H9 (cell line): Measurements from ENCODE around the gene SDC4. TPM values are rescaled to one million over a fixed set of nuclear protein-coding genes. Genes with fewer than 3 reads are reported as not detected.
A peak's percentile ranks its signal among the peaks of the same experiment; 100 is the strongest.

Experiments
- DNase-seq: peaks from one replicate; pipeline ENCODE4 v3.0.0-alpha.2; 2017
- H2AFZ ChIP-seq: one replicate; pipeline ENCODE4 v1.6.1; 2013; ENCODE audit warnings: mild to moderate bottlenecking, low read length, control low read depth, moderate library complexity
- H2AK5ac ChIP-seq: 2 replicates; pipeline ENCODE4 v1.6.1; 2013; ENCODE audit warnings: low read length, control low read depth, mixed read lengths; ENCODE audit not compliant: insufficient read length
- H2BK120ac ChIP-seq: one replicate; pipeline ENCODE4 v1.6.1; 2013; ENCODE audit warnings: low read depth, mild to moderate bottlenecking, low read length, control low read depth, inconsistent platforms; ENCODE audit not compliant: poor library complexity, severe bottlenecking
- H2BK12ac ChIP-seq: 2 replicates; pipeline ENCODE4 v1.6.1; 2013; ENCODE audit warnings: low read length, control low read depth, mixed read lengths, low read depth; ENCODE audit not compliant: insufficient read length
- H2BK15ac ChIP-seq: 2 replicates; pipeline ENCODE4 v1.6.1; 2013; ENCODE audit warnings: low read depth, low read length, control low read depth
- H2BK20ac ChIP-seq: one replicate; pipeline ENCODE4 v1.6.1; 2013; ENCODE audit warnings: low read depth, mild to moderate bottlenecking, low read length, control low read depth, inconsistent platforms; ENCODE audit not compliant: poor library complexity, severe bottlenecking
- H2BK5ac ChIP-seq: 2 replicates; pipeline ENCODE4 v1.6.1; 2013; ENCODE audit warnings: low read length, control low read depth, mixed read lengths; ENCODE audit not compliant: insufficient read length
- H3K14ac ChIP-seq: 2 replicates; pipeline ENCODE4 v1.6.1; 2013; ENCODE audit warnings: low read length, control low read depth; ENCODE audit not compliant: insufficient read depth
- H3K18ac ChIP-seq: 2 replicates; pipeline ENCODE4 v1.6.1; 2013; ENCODE audit warnings: low read depth, mild to moderate bottlenecking, mixed read lengths, low read length, control low read depth; ENCODE audit not compliant: insufficient read length
- H3K23ac ChIP-seq: 2 replicates; pipeline ENCODE4 v1.6.1; 2013; ENCODE audit warnings: low read length, control low read depth, mixed read lengths, low read depth; ENCODE audit not compliant: insufficient read length
- H3K23me2 ChIP-seq: 2 replicates; pipeline ENCODE4 v1.6.1; 2013; ENCODE audit warnings: low read depth, mild to moderate bottlenecking, mixed read lengths, low read length, control low read depth; ENCODE audit not compliant: insufficient read length, poor library complexity, severe bottlenecking
- H3K27ac ChIP-seq: 2 replicates; pipeline ENCODE4 v1.5.1; 2013; ENCODE audit warnings: low read length, control low read depth, mixed read lengths, low read depth; ENCODE audit not compliant: insufficient read length
- H3K27me3 ChIP-seq: 2 replicates; pipeline ENCODE4 v1.6.1; 2013; ENCODE audit warnings: low read length, control low read depth, inconsistent platforms; ENCODE audit not compliant: insufficient read depth
- H3K4ac ChIP-seq: 2 replicates; pipeline ENCODE4 v1.6.1; 2013; ENCODE audit warnings: low read depth, mild to moderate bottlenecking, control low read depth, inconsistent platforms, low read length, moderate library complexity
- H3K4me1 ChIP-seq: 2 replicates; pipeline ENCODE4 v1.6.1; 2013; ENCODE audit warnings: low read length, control low read depth, inconsistent platforms; ENCODE audit not compliant: insufficient read depth
- H3K4me2 ChIP-seq: 2 replicates; pipeline ENCODE4 v1.6.1; 2013; ENCODE audit warnings: low read length, control low read depth, mixed read lengths; ENCODE audit not compliant: insufficient read length, insufficient read depth
- H3K56ac ChIP-seq: 2 replicates; pipeline ENCODE4 v1.6.1; 2013; ENCODE audit warnings: low read depth, mild to moderate bottlenecking, mixed read lengths, low read length, control low read depth; ENCODE audit not compliant: insufficient read length
- H3K79me1 ChIP-seq: 2 replicates; pipeline ENCODE4 v1.6.1; 2013; ENCODE audit warnings: low read depth, mild to moderate bottlenecking, moderate library complexity, low read length, control low read depth, inconsistent platforms; ENCODE audit not compliant: insufficient read depth, poor library complexity, severe bottlenecking
- H3K79me2 ChIP-seq: 2 replicates; pipeline ENCODE4 v1.6.1; 2013; ENCODE audit warnings: low read length, control low read depth, inconsistent platforms; ENCODE audit not compliant: insufficient read depth
- H3K9ac ChIP-seq: 2 replicates; pipeline ENCODE4 v1.6.1; 2013; ENCODE audit warnings: low read length, control low read depth, mixed read lengths; ENCODE audit not compliant: insufficient read length; ENCODE audit errors: extremely low read depth
- H3K9me3 ChIP-seq: one replicate; pipeline ENCODE4 v1.6.1; 2013; ENCODE audit warnings: low read depth, low read length, inconsistent platforms; ENCODE audit not compliant: control insufficient read depth
- H3T11ph ChIP-seq: one replicate; pipeline ENCODE4 v1.6.1; 2013; ENCODE audit warnings: mild to moderate bottlenecking, low read length, control low read depth, inconsistent platforms
- H4K20me1 ChIP-seq: one replicate; pipeline ENCODE4 v1.6.1; 2013; ENCODE audit not compliant: control insufficient read depth, insufficient read length, insufficient read depth
- H4K5ac ChIP-seq: 2 replicates; pipeline ENCODE4 v1.6.1; 2013; ENCODE audit warnings: low read depth, mild to moderate bottlenecking, mixed read lengths, low read length, control low read depth; ENCODE audit not compliant: insufficient read length
- H4K8ac ChIP-seq: replicated peaks from 2 replicates; pipeline ENCODE4 v1.6.1; 2013; ENCODE audit warnings: low read length, control low read depth, mixed read lengths, low read depth; ENCODE audit not compliant: insufficient read length
- H4K91ac ChIP-seq: 2 replicates; pipeline ENCODE4 v1.6.1; 2013; ENCODE audit warnings: low read depth, mild to moderate bottlenecking, moderate library complexity, mixed read lengths, low read length, control low read depth; ENCODE audit not compliant: insufficient read length
- H3K27ac Mint-ChIP-seq, 3 experiments: 2 replicates in 2 of 3; 3 replicates in 1 of 3; pipeline ENCODE4 v1.8.0; 2020 to 2021; ENCODE audit warnings: mixed read lengths in 3 of 3, mild to moderate bottlenecking in 1 of 3, moderate library complexity in 1 of 3
- H3K27me3 Mint-ChIP-seq: 2 replicates; pipeline ENCODE4 v1.8.0; 2021; ENCODE audit warnings: low read depth, mild to moderate bottlenecking, moderate library complexity, mixed read lengths
- H3K36me3 Mint-ChIP-seq, 3 experiments: 2 replicates in 2 of 3; 3 replicates in 1 of 3; pipeline ENCODE4 v1.8.0; 2020 to 2021; ENCODE audit warnings: low read depth in 3 of 3, mixed read lengths in 3 of 3; ENCODE audit not compliant: insufficient read depth in 1 of 3
- H3K4me1 Mint-ChIP-seq, 2 experiments: 2 replicates each; pipeline ENCODE4 v1.8.0; 2020; ENCODE audit warnings: mixed read lengths in 2 of 2
- H3K4me3 Mint-ChIP-seq, 2 experiments: 2 replicates in 1 of 2; 3 replicates in 1 of 2; pipeline ENCODE4 v1.8.0; 2020 to 2021; ENCODE audit warnings: mild to moderate bottlenecking in 2 of 2, mixed read lengths in 2 of 2, moderate library complexity in 1 of 2
- H3K9me3 Mint-ChIP-seq, 2 experiments: 2 replicates in 1 of 2; 3 replicates in 1 of 2; pipeline ENCODE4 v1.8.0; 2020; ENCODE audit warnings: mild to moderate bottlenecking in 2 of 2, mixed read lengths in 2 of 2, moderate library complexity in 1 of 2
- CTCF ChIP-seq: fragments of 200-600 bp; sonication (generic); conservative IDR thresholded peaks from 3 replicates; pipeline ENCODE4 v1.8.0; 2021; ENCODE audit warnings: antibody characterized with exemption, mild to moderate bottlenecking
- WGBS: extraction: QIAGEN DNeasy Blood & Tissue Kit; methylation state at CpG from one replicate; pipeline ENCODE4 v1.1.7; 2013; ENCODE audit warnings: missing lambda C conversion rate, low lambda C conversion rate, mixed read lengths; ENCODE audit not compliant: insufficient read length; ENCODE audit errors: extremely low coverage; 5-methylcytosine and 5-hydroxymethylcytosine counted together
- total RNA-seq: library from RNA; stranded (reverse); gene quantifications from 2 replicates; pipeline ENCODE4 v1.2.1, GENCODE V29; 2021

Gene SDC4
- total RNA-seq, 1 experiment from 2014 or later: 50.7 TPM

- Histone ChIP-seq H3K4me2 (peak overlapping the region; percentile 53), H3T11ph (no peak overlapping the region), H3K56ac (no peak overlapping the region), H3K14ac (no peak overlapping the region), H4K5ac (no peak overlapping the region), H3K79me2 (peaks cover 3% of the 10 kb centered on the region; the same call in 1 of the 2 replicates), H2AFZ (no peak overlapping the region), H3K27me3 (no peaks in the 10 kb centered on the region), H2AK5ac (no peak overlapping the region), H3K4ac (no peak overlapping the region), H2BK15ac (no peak overlapping the region), H2BK20ac (no peak overlapping the region), H3K4me1 (peaks cover 36% of the 10 kb centered on the region; the same call in 1 of the 2 replicates), H3K18ac (no peak overlapping the region), H3K23me2 (peaks cover 11% of the 10 kb centered on the region), H3K27ac (no peak overlapping the region), H2BK12ac (no peak overlapping the region), H3K9me3 (no peaks in the 10 kb centered on the region), H2BK5ac (no peak overlapping the region), H3K23ac (no peak overlapping the region), H4K20me1 (no peaks in the 10 kb centered on the region), H3K79me1 (no peaks in the 10 kb centered on the region), H4K8ac (no peak overlapping the region), H3K9ac (no peak overlapping the region), H4K91ac (no peak overlapping the region), H2BK120ac (no peak overlapping the region)
- peak overlapping the region in 1 of 2 experiments; percentile 76; a peak in 4 of 5 replicates for H3K4me3 Mint-ChIP-seq
- no peak for DNase-seq
- TF ChIP-seq CTCF: no peak
- H3K36me3 Mint-ChIP-seq: peaks cover 3 to 12% (median 3%) of the 10 kb centered on the region in 3 experiments; a peak in 4 of 7 replicates
- peaks cover 90% of the 10 kb centered on the region in 2 experiments for H3K4me1 Mint-ChIP-seq
- H3K9me3 Mint-ChIP-seq: no peaks in the 10 kb centered on the region
- no CpG with 5 or more reads among the region's 6 CpGs for WGBS
- H3K27ac Mint-ChIP-seq: peak overlapping the region; percentile 96 to 99 (median 98)
- H3K27me3 Mint-ChIP-seq: peaks cover 4% of the 10 kb centered on the region; the same call in 1 of the 2 replicates
These were observed 4.6 kb downstream of the SDC4 start for GRCh38 chr20:45343532-45344167.
